Neural progenitor cell (in vitro differentiated cells): ENCODE data around the gene VEPH1. TPM values are rescaled to one million over a fixed set of nuclear protein-coding genes. Genes with fewer than 3 reads are reported as not detected.

Source experiments
- DNase-seq: peaks from one replicate; pipeline ENCODE4 v3.0.0-alpha.2; 2016; ENCODE audit warnings: low spot score
- H2AFZ ChIP-seq: fragments of 200-600 bp; sonication (generic); replicated peaks from 2 replicates; pipeline ENCODE4 v1.6.1; 2016; ENCODE audit warnings: antibody characterized with exemption
- H3F3A ChIP-seq: fragments of 200-600 bp; sonication (generic); 2 replicates; pipeline ENCODE4 v1.6.1; 2016; ENCODE audit warnings: antibody characterized with exemption, low read depth
- H3K27ac ChIP-seq: fragments of 200-600 bp; sonication (generic); 2 replicates; pipeline ENCODE4 v1.5.1; 2016; ENCODE audit warnings: mild to moderate bottlenecking
- H3K27me3 ChIP-seq: fragments of 200-600 bp; sonication (generic); 2 replicates; pipeline ENCODE4 v1.6.1; 2016; ENCODE audit warnings: mild to moderate bottlenecking, moderate library complexity
- H3K36me3 ChIP-seq: fragments of 200-600 bp; sonication (generic); 2 replicates; pipeline ENCODE4 v1.5.1; 2016
- H3K4me1 ChIP-seq: fragments of 200-600 bp; sonication (generic); 2 replicates; pipeline ENCODE4 v1.6.1; 2016; ENCODE audit warnings: mixed run types
- H3K4me2 ChIP-seq: fragments of 200-600 bp; sonication (generic); 2 replicates; pipeline ENCODE4 v1.6.1; 2016
- H3K4me3 ChIP-seq: fragments of 200-600 bp; sonication (generic); 2 replicates; pipeline ENCODE4 v1.5.1; 2016
- H3K79me2 ChIP-seq: fragments of 200-600 bp; sonication (generic); 2 replicates; pipeline ENCODE4 v1.6.1; 2016; ENCODE audit warnings: low read depth
- H3K9ac ChIP-seq: fragments of 200-600 bp; sonication (generic); 2 replicates; pipeline ENCODE4 v1.6.1; 2016
- H3K9me3 ChIP-seq: fragments of 200-600 bp; sonication (generic); 2 replicates; pipeline ENCODE4 v1.5.1; 2016; ENCODE audit warnings: low read depth
- H4K20me1 ChIP-seq: fragments of 200-600 bp; sonication (generic); 2 replicates; pipeline ENCODE4 v1.6.1; 2016; ENCODE audit warnings: low read depth
- H3K27ac Mint-ChIP-seq: 3 replicates; pipeline ENCODE4 v1.8.0; 2021; ENCODE audit warnings: mixed read lengths
- H3K27me3 Mint-ChIP-seq: 2 replicates; pipeline ENCODE4 v1.8.0; 2022; ENCODE audit warnings: low read depth, mild to moderate bottlenecking, inconsistent platforms, moderate library complexity, mixed read lengths; ENCODE audit not compliant: insufficient read depth
- H3K36me3 Mint-ChIP-seq: 3 replicates; pipeline ENCODE4 v1.8.0; 2021; ENCODE audit warnings: mixed read lengths
- H3K4me1 Mint-ChIP-seq: 3 replicates; pipeline ENCODE4 v1.8.0; 2021; ENCODE audit warnings: mixed read lengths
- H3K4me3 Mint-ChIP-seq: 3 replicates; pipeline ENCODE4 v1.8.0; 2021; ENCODE audit warnings: mild to moderate bottlenecking, moderate library complexity, mixed read lengths
- H3K9me3 Mint-ChIP-seq: 3 replicates; pipeline ENCODE4 v1.8.0; 2020; ENCODE audit warnings: mixed read lengths
- EZH2 ChIP-seq: fragments of 200-600 bp; sonication (generic); IDR thresholded peaks from 2 replicates; pipeline ENCODE4 v1.6.1; 2017; ENCODE audit warnings: antibody characterized with exemption, mild to moderate bottlenecking, moderate library complexity
- EZH2phosphoT487 ChIP-seq: fragments of 200-600 bp; sonication (generic); IDR thresholded peaks from 2 replicates; pipeline ENCODE4 v1.6.1; 2017; ENCODE audit warnings: antibody characterized with exemption
- total RNA-seq: library from RNA; depleted of rRNA; stranded (reverse); fragments of >200 nt; gene quantifications from 2 replicates; pipeline ENCODE4 v1.2.3, GENCODE V29; 2015; ENCODE audit warnings: low replicate concordance
- TF ChIP-seq, protein P1 (sequence below): fragments of 200-600 bp; sonication (generic); IDR thresholded peaks from 2 replicates; pipeline ENCODE4 v1.5.1; 2017; ENCODE audit warnings: antibody characterized with exemption, mild to moderate bottlenecking

The VEPH1 gene
- total RNA-seq, 1 donor from 2014 or later = not detected

DNA sequence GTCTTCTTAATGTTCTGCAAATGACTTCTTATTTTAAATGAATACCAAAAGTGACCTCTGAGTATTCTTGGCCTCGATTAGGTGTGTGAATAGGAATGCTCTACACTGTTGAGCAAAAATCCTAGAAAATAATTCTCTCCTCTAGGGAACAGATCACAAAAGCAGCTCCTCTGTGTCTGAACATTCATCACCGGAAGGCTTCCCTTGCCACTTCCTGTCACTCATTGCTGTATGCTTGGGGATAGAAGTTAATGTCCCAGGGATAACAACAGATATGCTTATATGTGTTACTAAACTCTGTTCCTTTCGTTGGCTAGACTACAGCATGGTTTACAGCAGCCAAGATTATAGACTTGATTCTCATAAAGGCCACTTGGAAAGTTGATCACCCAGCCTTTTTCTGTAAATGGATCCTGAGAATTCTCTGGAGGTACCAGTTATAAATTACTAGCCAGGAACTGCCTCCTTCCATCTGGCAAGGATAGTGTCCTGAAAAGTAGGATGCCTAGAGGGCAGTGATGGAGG is 82.5 kb downstream of the VEPH1 start:
- no peak overlapping the region for H3K4me3 ChIP-seq
- H3K79me2 ChIP-seq = no peaks in the 10 kb centered on the region
- no peaks in the 10 kb centered on the region for H3K27me3 Mint-ChIP-seq
- H3K9me3 ChIP-seq = no peaks in the 10 kb centered on the region
- H3F3A ChIP-seq = no peaks in the 10 kb centered on the region
- no peaks in the 10 kb centered on the region for H3K4me1 ChIP-seq
- TF ChIP-seq EZH2 (no peak), EZH2phosphoT487 (no peak)
- TF ChIP-seq, protein P1, sequence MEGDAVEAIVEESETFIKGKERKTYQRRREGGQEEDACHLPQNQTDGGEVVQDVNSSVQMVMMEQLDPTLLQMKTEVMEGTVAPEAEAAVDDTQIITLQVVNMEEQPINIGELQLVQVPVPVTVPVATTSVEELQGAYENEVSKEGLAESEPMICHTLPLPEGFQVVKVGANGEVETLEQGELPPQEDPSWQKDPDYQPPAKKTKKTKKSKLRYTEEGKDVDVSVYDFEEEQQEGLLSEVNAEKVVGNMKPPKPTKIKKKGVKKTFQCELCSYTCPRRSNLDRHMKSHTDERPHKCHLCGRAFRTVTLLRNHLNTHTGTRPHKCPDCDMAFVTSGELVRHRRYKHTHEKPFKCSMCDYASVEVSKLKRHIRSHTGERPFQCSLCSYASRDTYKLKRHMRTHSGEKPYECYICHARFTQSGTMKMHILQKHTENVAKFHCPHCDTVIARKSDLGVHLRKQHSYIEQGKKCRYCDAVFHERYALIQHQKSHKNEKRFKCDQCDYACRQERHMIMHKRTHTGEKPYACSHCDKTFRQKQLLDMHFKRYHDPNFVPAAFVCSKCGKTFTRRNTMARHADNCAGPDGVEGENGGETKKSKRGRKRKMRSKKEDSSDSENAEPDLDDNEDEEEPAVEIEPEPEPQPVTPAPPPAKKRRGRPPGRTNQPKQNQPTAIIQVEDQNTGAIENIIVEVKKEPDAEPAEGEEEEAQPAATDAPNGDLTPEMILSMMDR = no peak
- H3K4me3 Mint-ChIP-seq = no peak overlapping the region
- DNase-seq = no peak
- H3K9me3 Mint-ChIP-seq = peaks cover 7% of the 10 kb centered on the region
- H3K9ac ChIP-seq = no peak overlapping the region
- no peaks in the 10 kb centered on the region for H4K20me1 ChIP-seq
- no peak overlapping the region for H3K27ac Mint-ChIP-seq
- H3K4me1 Mint-ChIP-seq = no peaks in the 10 kb centered on the region
- no peak overlapping the region for H3K27ac ChIP-seq
- H3K36me3 ChIP-seq = no peaks in the 10 kb centered on the region
- H2AFZ ChIP-seq = no peak overlapping the region
- no peak overlapping the region for H3K4me2 ChIP-seq
- H3K27me3 ChIP-seq = no peaks in the 10 kb centered on the region
- H3K36me3 Mint-ChIP-seq = peaks cover 21% of the 10 kb centered on the region

DNA sequence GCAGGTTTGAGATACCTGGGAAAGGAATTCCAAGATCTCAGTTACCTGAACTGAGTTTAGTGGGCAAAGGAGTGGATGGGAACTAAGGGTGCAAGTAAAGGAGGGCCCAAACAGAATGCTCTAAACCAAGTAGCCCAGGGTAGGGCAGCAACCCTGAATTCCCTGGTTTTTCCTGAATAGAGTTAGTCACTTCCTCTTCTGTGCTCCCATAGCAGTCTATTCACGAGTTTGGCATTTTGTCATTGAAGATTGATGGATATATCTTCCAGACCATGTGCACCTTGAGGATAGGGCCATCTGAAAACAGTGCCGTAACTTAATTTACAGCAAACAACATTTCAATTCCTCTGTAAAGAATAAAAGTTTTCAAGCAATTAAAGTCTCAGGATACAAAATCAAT is 85.1 kb downstream of the VEPH1 start:
- Histone ChIP-seq H3K27me3 (no peaks in the 10 kb centered on the region), H3K9ac (no peak overlapping the region), H3K4me2 (no peak overlapping the region), H3K27ac (no peak overlapping the region), H3K4me3 (no peak overlapping the region), H2AFZ (no peak overlapping the region), H3K4me1 (no peaks in the 10 kb centered on the region), H3K36me3 (no peaks in the 10 kb centered on the region), H4K20me1 (no peaks in the 10 kb centered on the region), H3F3A (no peaks in the 10 kb centered on the region), H3K79me2 (no peaks in the 10 kb centered on the region), H3K9me3 (no peaks in the 10 kb centered on the region)
- Mint-ChIP-seq H3K36me3 (peaks cover 15% of the 10 kb centered on the region), H3K27ac (no peak overlapping the region), H3K4me3 (no peak overlapping the region), H3K27me3 (peaks cover 3% of the 10 kb centered on the region), H3K9me3 (peaks cover 2% of the 10 kb centered on the region), H3K4me1 (no peaks in the 10 kb centered on the region)
- TF ChIP-seq, protein P1 = no peak
- TF ChIP-seq EZH2phosphoT487 (no peak), EZH2 (no peak)
- DNase-seq = no peak

DNA sequence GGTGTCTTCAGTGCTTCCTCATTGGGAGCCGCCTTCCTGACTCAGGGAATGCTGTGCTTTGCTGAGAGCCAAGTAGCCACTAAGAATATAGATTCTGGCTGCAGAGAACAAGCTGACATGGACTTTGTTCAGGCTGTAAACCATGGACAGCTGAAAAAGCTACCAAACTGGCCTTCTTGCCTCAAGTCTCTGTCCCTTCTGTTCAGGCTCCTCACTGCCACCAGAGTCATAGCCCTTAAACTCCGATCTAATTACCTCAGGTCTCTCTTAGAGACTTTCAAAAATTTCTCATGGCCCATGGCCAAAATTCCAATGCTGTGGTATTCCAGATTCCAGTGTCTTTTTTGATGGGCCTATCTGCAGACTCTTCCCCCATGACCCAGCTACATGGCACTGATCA is 86.0 kb downstream of the VEPH1 start:
- Histone ChIP-seq H3F3A (no peaks in the 10 kb centered on the region), H3K9ac (no peak overlapping the region), H4K20me1 (no peaks in the 10 kb centered on the region), H2AFZ (no peak overlapping the region), H3K4me3 (no peak overlapping the region), H3K27me3 (no peaks in the 10 kb centered on the region), H3K79me2 (no peaks in the 10 kb centered on the region), H3K9me3 (no peaks in the 10 kb centered on the region), H3K36me3 (no peaks in the 10 kb centered on the region), H3K4me1 (no peaks in the 10 kb centered on the region), H3K27ac (no peak overlapping the region), H3K4me2 (no peak overlapping the region)
- H3K4me1 Mint-ChIP-seq = no peaks in the 10 kb centered on the region
- no peak for DNase-seq
- peaks cover 2% of the 10 kb centered on the region for H3K9me3 Mint-ChIP-seq
- no peak for TF ChIP-seq EZH2phosphoT487
- TF ChIP-seq, protein P1 = no peak
- TF ChIP-seq EZH2 = no peak
- H3K27ac Mint-ChIP-seq = no peak overlapping the region
- peaks cover 3% of the 10 kb centered on the region for H3K27me3 Mint-ChIP-seq
- H3K36me3 Mint-ChIP-seq = peaks cover 18% of the 10 kb centered on the region
- H3K4me3 Mint-ChIP-seq = no peak overlapping the region
